Ishikawa (cell line): Measurements from ENCODE around the gene HMCN1.

Experiments
- CEBPB ChIP-seq: IDR thresholded peaks from 2 replicates; pipeline ENCODE4 v1.6.1; 2012
- EGR1 ChIP-seq: IDR thresholded peaks from 2 replicates; pipeline ENCODE4 v1.6.1; 2012
- EP300 ChIP-seq: IDR thresholded peaks from 2 replicates; pipeline ENCODE4 v1.6.1; 2012; ENCODE audit warnings: borderline replicate concordance
- FOXM1 ChIP-seq: IDR thresholded peaks from 2 replicates; pipeline ENCODE4 v1.6.1; 2012; ENCODE audit warnings: low read depth, borderline replicate concordance
- NFIC ChIP-seq: IDR thresholded peaks from 2 replicates; pipeline ENCODE4 v1.6.1; 2012
- TAF1 ChIP-seq: IDR thresholded peaks from 2 replicates; pipeline ENCODE4 v1.6.1; 2012; ENCODE audit warnings: low read depth, mild to moderate bottlenecking
- TEAD4 ChIP-seq: IDR thresholded peaks from 2 replicates; pipeline ENCODE4 v1.6.1; 2012
- USF1 ChIP-seq: IDR thresholded peaks from 2 replicates; pipeline ENCODE4 v1.6.1; 2012
- ZBTB7A ChIP-seq: IDR thresholded peaks from 2 replicates; pipeline ENCODE4 v1.6.1; 2012; ENCODE audit warnings: low read depth

GRCh38 chr1:186154651-186155050 lies 420.5 kb downstream of the HMCN1 start:
- TF ChIP-seq ZBTB7A, result no peak
- no peak for TF ChIP-seq EGR1
- no peak for TF ChIP-seq USF1
- no peak for TF ChIP-seq TAF1
- TF ChIP-seq EP300, result no peak
- TF ChIP-seq CEBPB, result no peak
- no peak for TF ChIP-seq TEAD4
- TF ChIP-seq FOXM1, result no peak
- no peak for TF ChIP-seq NFIC
